Osteoblast (primary cell): Measurements from ENCODE around the gene SLC6A18. TPM values are rescaled to one million over a fixed set of nuclear protein-coding genes. Genes with fewer than 3 reads are reported as not detected.

ENCODE experiments used
- DNase-seq: peaks from one replicate; pipeline ENCODE4 v3.0.0; 2011; ENCODE audit warnings: low spot score, mixed read lengths; ENCODE audit not compliant: insufficient read length; ENCODE audit errors: missing footprints
- H2AFZ ChIP-seq: 2 replicates; pipeline ENCODE4 v1.6.0; 2011; ENCODE audit warnings: mild to moderate bottlenecking, low read length
- H3K27ac ChIP-seq: 2 replicates; pipeline ENCODE4 v1.5.1; 2011; ENCODE audit warnings: mild to moderate bottlenecking, low read depth, low read length, moderate library complexity
- H3K27me3 ChIP-seq: 2 replicates; pipeline ENCODE4 v1.6.0; 2012; ENCODE audit warnings: mild to moderate bottlenecking, control low read depth, inconsistent platforms, low read length, moderate library complexity; ENCODE audit not compliant: insufficient read depth
- H3K36me3 ChIP-seq: 2 replicates; pipeline ENCODE4 v1.5.1; 2011; ENCODE audit warnings: mild to moderate bottlenecking, low read length, control low read depth, moderate library complexity; ENCODE audit not compliant: insufficient read depth
- H3K4me1 ChIP-seq: 2 replicates; pipeline ENCODE4 v1.5.1; 2011; ENCODE audit warnings: mild to moderate bottlenecking, low read length, control low read depth, moderate library complexity; ENCODE audit not compliant: insufficient read depth
- H3K4me2 ChIP-seq: 2 replicates; pipeline ENCODE4 v1.6.0; 2011; ENCODE audit warnings: mild to moderate bottlenecking, low read length; ENCODE audit not compliant: insufficient read depth
- H3K4me3 ChIP-seq: fragments of 200-600 bp; sonication (generic); 3 replicates; pipeline ENCODE4 v1.5.1; 2012; ENCODE audit warnings: mild to moderate bottlenecking, low read length, inconsistent platforms; ENCODE audit not compliant: insufficient read depth
- H3K79me2 ChIP-seq: 2 replicates; pipeline ENCODE4 v1.6.0; 2012; ENCODE audit warnings: mild to moderate bottlenecking, low read length, control low read depth, inconsistent platforms; ENCODE audit not compliant: insufficient read depth
- H3K9me3 ChIP-seq: 2 replicates; pipeline ENCODE4 v1.5.1; 2011; ENCODE audit warnings: low read depth, low read length, control low read depth
- H4K20me1 ChIP-seq: 2 replicates; pipeline ENCODE4 v1.6.0; 2012; ENCODE audit warnings: mild to moderate bottlenecking, low read length, control low read depth; ENCODE audit not compliant: insufficient read depth
- total RNA-seq: library from RNA; depleted of rRNA; stranded (reverse); fragments of >200 nt; gene quantifications from 2 replicates; pipeline ENCODE4 v1.2.3, GENCODE V29; 2012
- TF ChIP-seq, protein P1 (sequence below): IDR thresholded peaks from 2 replicates; pipeline ENCODE4 v1.5.1; 2011; ENCODE audit warnings: mild to moderate bottlenecking, low read depth, low read length, moderate library complexity; ENCODE audit errors: extremely low read depth

Gene SLC6A18
- total RNA-seq, 1 donor = not detected

DNA sequence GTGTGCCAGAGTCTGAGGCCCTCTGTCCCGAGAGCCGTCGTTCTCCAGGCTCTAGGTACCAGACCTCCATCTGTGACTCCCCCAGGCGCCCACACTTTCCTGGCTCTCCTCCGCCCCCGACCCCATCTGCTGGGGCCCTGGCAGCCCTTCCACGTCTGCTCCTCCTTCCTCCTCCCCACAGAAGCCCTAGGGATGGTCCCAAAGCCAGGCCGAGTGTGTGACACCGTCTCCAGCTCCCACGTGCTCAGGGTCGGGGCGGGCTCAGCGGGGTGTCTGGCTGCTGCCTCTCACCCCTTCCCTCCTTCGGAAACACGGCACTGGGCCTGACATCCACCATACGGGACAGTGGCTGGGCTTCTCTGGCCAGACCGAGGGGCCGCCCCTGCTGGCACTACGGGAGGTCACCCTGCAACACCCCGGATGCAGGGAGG, 44.3 kb upstream of the SLC6A18 start:
- Histone ChIP-seq H3K27ac (no peak overlapping the region), H3K27me3 (peaks cover 6% of the 10 kb centered on the region), H2AFZ (no peak overlapping the region), H3K36me3 (no peaks in the 10 kb centered on the region), H3K4me1 (no peaks in the 10 kb centered on the region), H3K79me2 (no peaks in the 10 kb centered on the region), H3K4me2 (no peak overlapping the region), H3K4me3 (no peak overlapping the region), H4K20me1 (no peaks in the 10 kb centered on the region), H3K9me3 (no peaks in the 10 kb centered on the region)
- no peak for DNase-seq
- TF ChIP-seq, protein P1, sequence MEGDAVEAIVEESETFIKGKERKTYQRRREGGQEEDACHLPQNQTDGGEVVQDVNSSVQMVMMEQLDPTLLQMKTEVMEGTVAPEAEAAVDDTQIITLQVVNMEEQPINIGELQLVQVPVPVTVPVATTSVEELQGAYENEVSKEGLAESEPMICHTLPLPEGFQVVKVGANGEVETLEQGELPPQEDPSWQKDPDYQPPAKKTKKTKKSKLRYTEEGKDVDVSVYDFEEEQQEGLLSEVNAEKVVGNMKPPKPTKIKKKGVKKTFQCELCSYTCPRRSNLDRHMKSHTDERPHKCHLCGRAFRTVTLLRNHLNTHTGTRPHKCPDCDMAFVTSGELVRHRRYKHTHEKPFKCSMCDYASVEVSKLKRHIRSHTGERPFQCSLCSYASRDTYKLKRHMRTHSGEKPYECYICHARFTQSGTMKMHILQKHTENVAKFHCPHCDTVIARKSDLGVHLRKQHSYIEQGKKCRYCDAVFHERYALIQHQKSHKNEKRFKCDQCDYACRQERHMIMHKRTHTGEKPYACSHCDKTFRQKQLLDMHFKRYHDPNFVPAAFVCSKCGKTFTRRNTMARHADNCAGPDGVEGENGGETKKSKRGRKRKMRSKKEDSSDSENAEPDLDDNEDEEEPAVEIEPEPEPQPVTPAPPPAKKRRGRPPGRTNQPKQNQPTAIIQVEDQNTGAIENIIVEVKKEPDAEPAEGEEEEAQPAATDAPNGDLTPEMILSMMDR = no peak

- Histone ChIP-seq H3K9me3 (no peaks in the 10 kb centered on the region), H3K4me2 (no peak overlapping the region), H3K27ac (no peak overlapping the region), H4K20me1 (no peaks in the 10 kb centered on the region), H3K36me3 (no peaks in the 10 kb centered on the region), H2AFZ (no peak overlapping the region), H3K4me3 (no peak overlapping the region), H3K4me1 (no peaks in the 10 kb centered on the region), H3K79me2 (no peaks in the 10 kb centered on the region), H3K27me3 (peaks cover 6% of the 10 kb centered on the region)
- no peak for DNase-seq
- TF ChIP-seq, protein P1 = no peak
Observed at GRCh38 chr5:1181451-1182359, 43.5 kb upstream of the SLC6A18 start.

GRCh38 chr5:1182360-1182632, 42.9 kb upstream of the SLC6A18 start:
- H3K36me3 ChIP-seq = no peaks in the 10 kb centered on the region
- no peak overlapping the region for H3K27ac ChIP-seq
- no peaks in the 10 kb centered on the region for H3K79me2 ChIP-seq
- H3K9me3 ChIP-seq = no peaks in the 10 kb centered on the region
- H4K20me1 ChIP-seq = no peaks in the 10 kb centered on the region
- no peak overlapping the region for H3K4me3 ChIP-seq
- TF ChIP-seq, protein P1 = no peak
- no peak for DNase-seq
- no peaks in the 10 kb centered on the region for H3K4me1 ChIP-seq
- peaks cover 6% of the 10 kb centered on the region for H3K27me3 ChIP-seq
- no peak overlapping the region for H3K4me2 ChIP-seq
- no peak overlapping the region for H2AFZ ChIP-seq

GRCh38 chr5:1182633-1183423, 42.4 kb upstream of the SLC6A18 start:
- Histone ChIP-seq H3K27ac (no peak overlapping the region), H3K36me3 (no peaks in the 10 kb centered on the region), H3K9me3 (no peaks in the 10 kb centered on the region), H3K79me2 (no peaks in the 10 kb centered on the region), H3K4me3 (no peak overlapping the region), H3K4me1 (no peaks in the 10 kb centered on the region), H2AFZ (no peak overlapping the region), H4K20me1 (no peaks in the 10 kb centered on the region), H3K27me3 (peaks cover 6% of the 10 kb centered on the region), H3K4me2 (no peak overlapping the region)
- TF ChIP-seq, protein P1 = no peak
- DNase-seq = no peak
